Activated T-helper 1 cell treated with anti-CD3 and anti-CD28 coated beads, Interleukin-2, amount 50 U/mL, for 16 hours (primary cell): ENCODE results near the gene SPSB1.

Experiments used
- DNase-seq, 2 donors: peaks; one replicate each; pipeline ENCODE4 v3.0.0-alpha.2; 2020; ENCODE audit warnings: low read depth in 1 of 2, low spot score in 1 of 2

SPSB1 gene

DNA sequence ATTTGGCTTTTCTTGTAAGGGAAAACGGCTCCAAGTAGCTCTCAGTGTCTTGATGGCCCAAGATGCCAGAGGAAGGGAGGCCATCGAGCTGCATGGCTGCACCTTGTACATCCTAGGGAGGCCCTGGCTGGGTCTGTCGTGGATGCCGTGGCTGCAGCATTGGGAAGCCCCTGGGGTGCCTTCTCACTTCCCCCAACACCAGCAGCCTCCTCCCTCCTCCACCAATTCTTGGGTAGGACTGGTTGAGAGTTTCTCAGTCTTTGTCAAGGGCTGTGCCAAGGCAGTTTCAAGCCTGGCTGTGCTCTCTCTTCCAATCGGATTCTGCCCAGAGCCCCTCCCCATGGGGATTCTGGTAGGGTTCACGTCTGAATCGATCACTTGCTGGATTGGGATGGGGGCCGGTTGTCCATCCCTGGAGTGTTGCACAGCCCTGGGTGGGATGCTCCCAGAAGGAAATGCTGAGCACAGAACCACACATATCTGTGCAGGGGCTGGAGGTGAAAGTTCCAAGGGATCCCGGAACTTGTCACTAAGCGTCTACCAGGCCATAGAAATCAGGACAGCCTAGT, 14.0 kb upstream of the SPSB1 start:
- DNase-seq, result no peak

DNA sequence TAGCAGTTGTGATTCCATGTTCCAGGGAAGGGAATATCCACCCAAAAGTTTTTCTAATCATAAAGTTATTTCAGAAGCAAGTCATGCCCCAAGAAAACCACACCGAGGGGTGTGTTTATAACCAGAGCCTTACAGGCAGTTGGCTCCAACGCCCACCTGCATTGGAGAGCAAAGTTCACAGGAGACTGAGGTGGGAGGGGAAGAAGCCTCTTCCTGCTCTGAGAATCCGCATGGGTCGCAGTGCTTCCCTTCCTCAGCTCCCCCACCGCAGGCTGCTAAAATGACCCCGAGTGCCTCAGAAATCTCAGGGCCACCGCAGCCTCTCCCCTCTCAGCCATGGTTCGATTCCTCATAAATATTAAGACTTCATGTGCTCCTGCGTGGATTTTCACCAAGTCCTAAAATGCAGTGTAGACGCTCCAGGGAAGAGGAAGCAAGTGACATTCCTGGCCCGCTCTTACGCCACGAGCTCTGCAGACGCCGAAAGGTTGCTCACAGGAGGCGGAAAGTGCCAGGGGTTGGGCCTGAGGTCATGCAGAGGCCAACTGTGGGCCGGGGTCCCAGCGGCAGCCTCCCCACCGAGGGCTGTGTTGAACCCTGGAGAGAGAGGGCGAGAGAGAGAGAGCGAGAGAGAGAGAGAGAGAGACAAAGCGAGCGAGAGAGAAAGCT, 13.4 kb upstream of the SPSB1 start:
- no peak for DNase-seq

DNA sequence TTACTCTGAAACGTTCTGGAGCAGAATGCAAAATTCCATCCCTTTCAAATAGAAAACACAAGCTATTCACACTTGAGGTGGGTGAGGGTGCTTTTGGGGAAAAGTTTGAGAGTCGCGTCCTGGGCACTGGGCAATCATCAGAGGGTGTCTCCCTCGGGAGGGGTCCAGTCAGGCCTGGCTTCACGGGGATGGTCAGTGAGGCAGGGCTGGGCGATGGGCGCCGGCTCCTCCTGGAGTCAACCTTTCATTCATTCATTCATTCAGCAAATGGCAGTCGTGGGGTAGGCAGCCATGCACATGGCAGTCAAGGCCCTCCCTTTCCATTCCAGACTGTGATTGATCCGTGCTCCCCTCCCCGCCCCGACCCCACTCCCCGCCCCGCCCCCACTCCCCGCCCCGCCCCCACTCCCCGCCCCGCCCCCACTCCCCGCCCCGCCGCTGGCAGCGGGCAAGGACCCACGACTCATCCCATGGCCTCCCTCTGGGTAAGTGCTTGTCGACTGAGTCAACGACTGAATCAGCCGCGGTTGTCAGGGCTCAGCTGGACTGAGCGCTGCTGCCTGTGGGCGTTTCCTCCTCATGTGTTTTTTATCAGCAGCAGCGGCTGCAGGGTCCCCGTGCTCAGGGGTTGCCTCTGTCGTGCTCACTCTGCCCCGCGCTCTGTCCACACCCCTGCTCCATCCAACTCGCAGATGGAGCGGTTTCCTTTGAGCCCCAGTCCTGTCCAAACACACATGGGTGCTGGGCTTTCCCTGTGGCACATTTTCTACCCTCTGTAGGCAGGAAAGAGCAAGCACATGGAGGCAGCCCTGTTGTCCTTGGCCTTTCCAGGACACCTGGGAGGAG, 12.5 kb upstream of the SPSB1 start:
- peak in 1 of 2 donors; percentile 30 for DNase-seq

DNA sequence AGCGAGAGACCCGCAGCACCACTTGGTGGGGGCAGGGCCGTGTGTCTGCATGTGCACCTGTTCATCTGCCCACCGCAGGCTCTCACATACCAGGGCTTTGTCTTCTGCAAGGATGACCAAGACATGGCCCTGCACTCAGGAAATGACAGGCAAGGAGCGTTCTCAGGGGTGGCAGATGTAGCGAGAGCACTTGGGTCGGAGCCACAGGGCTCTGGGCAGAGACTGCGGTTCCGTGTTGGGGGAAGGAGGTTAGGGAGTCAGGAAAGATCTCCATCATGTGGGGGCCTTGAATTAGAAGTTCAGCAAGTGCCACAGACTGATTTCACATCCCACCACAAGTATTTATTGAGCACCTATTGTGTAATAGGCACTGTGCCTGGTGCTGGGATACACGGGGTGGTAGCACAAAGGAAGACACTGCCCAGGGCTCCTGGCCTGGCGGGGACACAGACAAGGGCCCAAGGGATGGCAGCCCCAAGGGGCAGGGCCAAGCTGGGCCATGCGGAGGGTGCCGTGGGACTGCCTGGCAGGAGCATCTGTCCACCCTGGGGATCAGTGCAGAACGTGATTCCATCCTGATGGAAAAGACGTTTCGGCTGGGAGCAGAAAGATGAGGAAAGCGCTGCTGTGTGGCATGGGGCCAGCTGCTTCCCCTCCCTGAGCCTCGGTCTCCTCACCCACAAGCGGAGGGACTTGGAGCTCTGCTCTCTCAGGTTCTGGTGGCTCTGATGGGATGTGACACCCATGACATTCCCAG, 11.4 kb upstream of the SPSB1 start:
- no peak for DNase-seq

DNA sequence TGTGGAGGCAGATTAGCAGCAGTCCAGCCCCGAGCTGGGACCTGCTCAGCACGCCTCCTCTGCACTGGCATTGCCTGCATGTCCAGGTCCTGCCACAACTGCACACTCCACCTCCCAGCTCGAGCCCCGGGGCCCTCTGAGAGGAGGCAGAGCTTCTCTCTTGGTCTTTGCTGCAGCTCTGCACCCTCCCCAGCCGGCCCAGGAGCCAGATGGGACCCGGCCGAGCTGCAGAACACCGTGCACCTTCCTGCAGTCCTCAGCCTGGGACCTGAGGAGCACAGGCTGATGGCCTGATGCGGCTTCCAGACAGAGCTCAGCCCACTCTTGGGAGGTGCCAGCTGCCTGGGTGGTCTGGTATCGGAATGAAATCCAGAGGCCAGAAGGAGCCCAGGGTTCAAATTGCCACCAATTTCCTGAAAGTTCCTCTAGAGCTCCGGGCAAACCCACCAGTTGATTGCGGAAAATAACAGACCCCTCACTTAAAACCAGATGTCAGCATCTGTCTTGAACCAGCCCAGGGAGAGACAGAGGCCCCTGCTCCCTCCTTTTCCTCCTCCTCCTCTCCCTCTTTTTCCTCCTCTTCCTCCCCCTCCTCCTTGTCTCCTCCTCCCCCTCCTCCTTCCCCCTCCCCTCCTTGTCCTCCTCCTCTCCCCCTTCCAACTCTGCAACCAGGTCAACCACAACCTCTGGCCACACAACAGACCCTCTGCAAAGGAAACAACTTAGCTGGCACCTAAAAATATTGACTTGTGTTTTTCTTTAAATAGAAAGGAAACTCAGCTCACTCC, 10.6 kb upstream of the SPSB1 start:
- DNase-seq, result no peak

DNA sequence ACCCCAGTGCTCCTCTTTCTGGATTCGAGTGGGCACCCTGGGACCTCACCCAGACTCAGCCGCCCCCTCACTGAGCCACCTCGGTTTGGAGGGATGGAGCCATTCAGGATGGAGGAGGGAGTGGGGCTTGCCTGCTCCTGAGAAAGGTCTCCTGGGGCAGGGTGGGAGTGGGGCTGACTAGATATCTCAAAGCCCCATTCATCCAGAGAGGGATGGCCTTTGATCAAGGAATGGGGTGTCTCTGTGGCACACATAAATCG, 10.1 kb upstream of the SPSB1 start:
- DNase-seq, result no peak

DNA sequence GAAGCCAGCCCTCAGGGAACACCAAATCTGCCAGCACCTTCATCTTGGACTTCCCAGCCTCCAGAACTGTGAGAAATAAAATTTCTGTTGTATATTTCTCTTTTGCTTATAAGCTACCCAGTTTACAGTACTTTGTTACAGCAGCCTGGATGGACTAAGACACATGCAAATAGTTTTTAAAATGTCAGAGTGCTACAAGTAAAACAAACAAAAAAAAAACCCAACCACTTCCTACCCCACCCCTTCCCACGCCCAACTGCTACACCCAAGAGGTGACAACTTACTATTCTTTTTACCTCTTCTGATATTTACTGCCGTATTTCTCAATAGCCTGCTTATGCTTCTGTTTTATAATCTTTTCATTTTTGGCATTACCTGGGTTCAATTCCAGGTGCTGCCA, 8.6 kb upstream of the SPSB1 start:
- no peak for DNase-seq

DNA sequence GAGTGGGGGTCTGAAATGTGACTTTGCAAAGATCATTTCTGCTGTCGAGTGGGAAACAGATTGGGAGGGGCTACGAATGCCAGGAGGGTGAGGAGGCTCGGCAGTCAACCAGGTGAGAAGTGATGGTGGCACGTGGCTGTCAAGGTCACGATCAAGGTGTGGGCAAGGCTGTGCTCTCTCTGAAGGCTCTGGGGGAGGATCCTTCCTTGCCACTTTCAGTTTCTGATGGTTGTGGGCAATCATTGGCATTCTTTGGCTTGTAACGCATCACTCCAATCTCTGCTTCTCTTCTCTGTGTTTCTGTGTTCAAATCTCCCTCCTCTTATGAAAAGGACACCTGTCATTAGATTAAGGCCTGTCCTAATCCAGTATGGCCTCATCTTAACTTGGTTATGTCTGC, 6.1 kb upstream of the SPSB1 start:
- DNase-seq, result no peak

DNA sequence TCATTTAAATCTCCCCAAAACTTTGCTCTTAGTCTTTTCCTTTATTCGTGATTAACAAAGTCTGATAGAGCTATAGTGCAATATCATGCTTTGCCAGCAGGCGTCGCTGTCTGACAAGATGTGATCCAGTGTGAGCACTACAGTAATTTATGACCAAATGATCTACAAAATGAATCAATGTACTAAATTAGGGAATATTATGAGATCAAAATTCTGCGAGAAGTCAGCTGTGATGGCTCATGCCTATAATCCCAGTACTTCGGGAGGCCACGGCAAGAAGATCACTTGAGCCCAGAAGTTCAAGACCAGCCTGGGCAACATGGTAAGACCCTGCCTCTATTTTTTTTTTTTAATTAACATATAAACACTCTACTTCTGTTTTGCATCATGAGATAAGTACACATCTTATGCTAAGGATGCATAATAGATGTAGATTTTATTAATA, 3.6 kb upstream of the SPSB1 start:
- peak; percentile 75 to 89 for DNase-seq

DNA sequence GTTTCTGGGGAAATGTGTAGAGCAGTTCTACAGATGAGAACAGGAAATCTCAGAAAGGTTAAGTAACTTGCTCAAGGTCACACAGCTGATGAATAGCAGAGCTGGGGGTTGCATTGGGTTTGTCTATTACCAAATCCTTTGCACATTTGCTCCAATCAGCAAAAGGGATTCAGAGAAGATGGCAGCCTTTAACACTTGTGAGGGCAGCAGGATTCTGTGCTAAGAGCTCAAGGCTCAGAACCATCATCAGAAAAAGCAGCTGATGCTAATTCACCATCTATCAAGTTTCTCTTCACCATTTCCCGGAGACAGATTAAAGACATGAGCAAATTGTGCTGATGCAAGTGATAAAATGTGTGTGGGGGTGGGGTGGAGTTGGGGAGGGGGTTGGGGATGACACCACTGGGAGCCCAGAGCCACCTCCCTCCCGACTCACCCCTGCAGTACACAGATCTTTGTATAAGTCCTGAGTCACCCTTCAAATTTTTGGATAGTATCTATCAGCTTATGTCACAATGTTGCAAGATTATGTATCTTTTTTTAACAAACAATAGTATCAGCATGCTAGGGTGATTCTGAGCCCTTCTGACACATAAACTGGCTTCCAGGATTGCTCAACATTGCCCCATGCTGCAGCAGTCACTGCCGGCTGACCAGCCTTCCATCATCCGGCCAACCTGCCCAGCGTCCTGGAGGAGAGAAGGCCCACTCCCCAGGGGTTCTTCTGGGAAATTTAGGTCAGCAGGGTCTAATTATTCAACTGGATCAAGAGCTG, 2.8 kb upstream of the SPSB1 start:
- no peak for DNase-seq

DNA sequence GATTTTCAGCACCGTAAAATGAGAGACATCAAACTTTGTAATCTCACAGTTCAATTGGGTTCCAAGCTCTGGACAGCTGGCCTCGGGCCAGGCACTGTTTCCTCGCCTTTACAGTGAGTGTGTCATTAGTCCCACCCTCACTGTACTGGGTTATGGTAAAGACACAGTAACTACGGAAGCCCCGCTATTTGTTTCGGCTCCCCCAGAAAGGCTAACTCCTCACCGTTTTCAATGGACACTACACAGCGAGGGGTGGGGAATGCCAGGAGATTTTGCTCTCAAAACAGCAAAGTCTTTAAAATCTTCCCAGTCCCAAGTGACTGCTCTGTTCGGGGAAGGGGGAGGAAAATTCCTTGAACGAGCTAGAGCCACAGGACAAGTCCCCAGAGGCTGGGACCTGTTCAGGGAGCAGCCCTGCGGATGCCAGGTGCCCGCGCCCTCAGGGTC, 757 bp upstream of the SPSB1 start:
- DNase-seq, result no peak

DNA sequence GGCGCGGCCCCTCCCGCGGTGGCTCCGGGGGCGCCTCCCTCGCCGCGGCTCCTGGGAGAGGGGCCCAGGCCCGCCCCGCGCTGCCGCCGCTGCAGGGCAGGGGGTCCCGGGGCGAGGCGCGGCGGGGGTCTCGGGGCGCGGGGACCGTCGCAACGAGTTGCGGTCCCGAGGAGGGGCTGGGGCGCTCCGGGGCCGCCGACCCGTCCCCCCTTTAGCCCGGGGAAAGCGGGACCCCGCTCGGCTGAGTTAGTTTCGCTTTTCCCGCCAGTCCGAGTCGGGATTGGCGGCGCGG, 493 bp downstream of the SPSB1 start:
- DNase-seq, result no peak

DNA sequence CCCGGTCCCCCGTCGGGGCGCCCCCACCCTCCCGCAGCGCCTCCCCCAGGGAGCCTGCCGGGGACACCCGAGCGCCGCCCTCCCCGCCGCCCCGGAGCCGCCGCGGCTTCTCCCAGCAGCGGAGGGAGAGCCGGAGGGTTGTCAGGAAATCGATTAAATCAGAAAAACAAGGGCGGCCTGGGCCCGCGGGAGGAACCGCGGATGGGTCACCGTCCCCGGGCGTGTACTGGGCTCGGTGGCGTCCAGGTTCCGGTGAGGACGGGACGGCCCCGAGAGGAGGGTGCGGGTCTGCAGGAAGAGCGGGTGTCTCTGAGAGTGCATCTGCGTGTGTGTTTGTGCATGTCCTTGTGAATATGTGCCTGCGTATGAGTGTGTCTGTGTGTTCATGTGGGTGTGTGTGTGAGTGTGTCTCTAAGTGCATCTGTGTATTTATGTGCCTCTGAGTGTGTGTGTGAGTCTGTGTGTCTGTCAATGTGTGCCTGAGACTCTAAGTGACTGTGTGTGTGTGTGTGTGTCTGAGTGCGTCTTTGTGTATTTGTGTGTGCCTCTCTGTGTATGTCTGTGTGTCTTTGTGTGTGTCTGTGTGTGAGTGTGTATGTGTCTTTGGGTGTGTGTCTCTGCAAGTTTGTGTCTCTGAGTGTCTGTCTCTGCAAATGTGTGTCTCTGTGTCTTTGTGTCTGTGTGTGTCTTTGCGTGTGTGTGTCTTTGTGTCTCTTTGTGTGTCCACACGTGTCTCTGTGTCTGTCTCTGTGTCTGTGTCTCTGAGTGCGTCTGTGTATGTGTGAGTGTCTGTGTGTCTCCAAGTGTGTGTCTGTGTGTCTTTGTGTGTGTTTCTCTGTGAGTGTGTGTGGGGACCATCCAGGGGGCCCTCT, 1.1 kb downstream of the SPSB1 start:
- no peak for DNase-seq

DNA sequence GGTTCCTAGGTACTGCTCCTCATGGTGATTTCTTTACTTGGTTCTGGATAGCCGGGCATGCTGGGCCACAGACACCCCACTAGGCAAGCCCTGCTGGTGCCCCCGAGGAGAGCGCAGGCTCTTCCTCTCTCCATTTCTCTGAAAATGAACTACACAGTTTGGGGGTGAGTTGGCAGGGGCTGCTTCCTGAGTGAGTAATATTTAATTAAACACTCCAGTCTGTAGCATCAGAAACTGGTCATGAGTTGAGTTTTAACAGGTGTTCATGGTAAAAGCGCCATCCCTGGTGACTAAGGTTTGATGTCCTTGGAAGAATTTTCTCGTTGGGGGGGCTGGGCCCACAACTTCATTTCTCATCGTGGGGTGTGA, 1.7 kb downstream of the SPSB1 start:
- DNase-seq, result no peak

DNA sequence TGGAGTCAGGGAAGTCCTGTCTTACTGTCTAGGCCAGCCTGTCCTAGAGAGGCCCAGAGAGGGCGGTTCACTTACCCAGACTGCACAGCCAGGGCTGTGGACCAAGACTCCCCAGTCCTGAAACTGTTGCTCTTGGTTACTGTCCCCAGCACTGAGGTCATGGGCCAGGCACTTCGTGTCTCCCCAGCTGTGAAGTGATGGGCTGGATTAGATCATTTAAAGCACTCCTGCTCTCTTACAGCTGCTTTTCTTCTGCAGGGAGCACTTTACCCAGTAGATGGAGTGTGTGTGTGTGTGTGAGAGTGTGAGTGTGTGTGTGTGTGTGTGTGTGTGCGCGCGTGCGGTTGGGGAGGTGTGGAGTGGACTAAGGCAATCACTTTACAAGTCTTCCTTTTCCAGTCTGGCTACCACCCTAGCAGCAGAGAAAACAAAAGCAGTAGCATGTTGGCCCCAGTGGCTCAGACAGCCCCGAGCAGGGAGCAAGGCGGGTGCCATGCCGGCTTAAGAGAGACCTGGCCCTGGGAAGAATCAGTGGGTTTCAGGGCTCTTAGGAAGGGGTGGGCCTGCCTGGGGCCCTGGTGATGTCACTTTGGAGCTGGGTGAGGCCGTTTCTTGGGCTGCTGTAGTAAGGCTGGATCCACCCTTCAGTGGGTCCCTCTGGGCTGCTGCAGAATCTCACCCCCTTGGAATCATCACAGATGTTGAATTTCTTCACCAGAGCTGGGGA, 2.4 kb downstream of the SPSB1 start:
- no peak for DNase-seq

DNA sequence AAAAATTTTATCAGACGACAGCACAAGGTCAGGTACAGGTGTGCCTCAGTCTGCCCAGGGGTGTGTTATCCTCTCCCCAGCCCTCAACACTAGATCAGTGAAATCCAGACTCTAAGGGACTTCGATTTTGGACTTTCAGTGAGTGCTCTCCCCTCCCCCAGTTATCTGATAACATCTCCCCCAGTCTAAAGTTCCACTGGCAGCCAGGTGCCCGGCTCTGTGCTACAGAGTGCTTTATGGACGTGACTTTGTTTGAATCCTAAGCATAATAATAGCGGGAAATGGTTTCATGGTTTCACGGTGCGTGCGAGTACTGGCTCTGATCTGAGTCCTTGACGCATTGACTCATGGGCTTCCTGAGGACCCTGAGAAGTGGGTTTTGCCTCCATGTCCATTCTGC, 3.2 kb downstream of the SPSB1 start:
- DNase-seq, result no peak

DNA sequence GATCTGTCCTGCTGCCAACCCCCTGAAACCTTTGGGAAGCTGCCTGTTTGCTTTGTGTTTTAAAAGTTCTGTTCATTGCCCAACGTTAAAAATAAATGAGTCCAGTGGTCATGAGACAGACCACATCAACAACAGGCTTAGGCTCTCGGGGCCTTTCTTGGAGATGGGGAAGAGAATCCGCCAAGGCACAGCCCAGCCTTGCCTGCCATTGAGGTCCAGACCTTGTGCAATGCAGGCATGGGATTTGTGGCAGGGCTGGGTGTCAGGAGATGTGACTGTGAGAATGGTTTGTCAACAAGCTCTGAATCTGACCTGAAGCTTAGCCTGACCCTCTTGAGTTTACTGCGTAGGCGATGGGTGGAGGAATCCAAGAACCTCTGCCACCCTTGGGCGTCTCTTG, 4.2 kb downstream of the SPSB1 start:
- DNase-seq, result no peak

DNA sequence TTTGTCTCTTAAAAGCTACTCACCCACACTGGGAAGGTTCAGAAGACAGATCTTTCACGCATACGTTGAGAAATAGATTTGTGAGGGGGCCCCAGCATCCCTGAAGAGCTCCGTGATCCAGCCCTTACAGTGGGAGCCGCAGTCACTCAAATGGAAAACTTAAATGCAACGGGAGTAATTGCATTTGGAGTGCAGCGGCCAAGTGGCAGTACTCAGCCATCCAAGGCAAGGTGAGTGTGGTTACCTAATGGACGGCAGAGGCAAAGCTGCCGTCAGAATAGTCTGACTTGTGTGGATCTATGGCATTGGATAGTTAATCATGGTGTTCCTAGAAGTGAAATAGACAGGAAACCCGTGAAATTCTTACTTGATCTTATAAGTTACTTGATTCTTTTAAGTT, 5.1 kb downstream of the SPSB1 start:
- no peak for DNase-seq

DNA sequence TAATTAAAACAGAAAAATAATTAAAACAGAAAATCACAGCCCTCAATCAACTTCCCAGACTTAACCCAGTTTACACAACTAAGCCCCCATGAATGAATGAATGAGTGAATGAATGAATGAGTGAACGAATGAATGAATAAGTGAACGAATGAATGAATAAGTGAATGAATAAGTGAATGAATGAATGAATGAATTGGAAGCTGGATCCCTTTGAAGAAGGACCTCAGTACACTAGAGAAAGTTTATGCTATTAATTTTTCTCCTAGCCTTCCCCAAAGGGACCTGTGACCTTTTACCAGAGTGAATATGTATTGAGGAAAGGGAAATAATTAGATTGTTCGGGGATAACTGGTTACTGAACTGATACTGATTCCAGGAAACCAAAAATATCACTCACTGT, 5.6 kb downstream of the SPSB1 start:
- DNase-seq, result no peak
